WI38 (cell line): ENCODE measurements around the gene SLAMF7.

Source experiments
- H3K4me3 ChIP-seq: 2 replicates; pipeline ENCODE4 v1.5.1; 2011; ENCODE audit warnings: low read depth, mild to moderate bottlenecking, control low read depth, low read length
- CTCF ChIP-seq: IDR thresholded peaks from 2 replicates; pipeline ENCODE4 v1.5.1; 2012; ENCODE audit warnings: low read depth, mild to moderate bottlenecking, control low read depth, low read length

The SLAMF7 gene

GRCh38 chr1:160744199-160744851 is 5.3 kb downstream of the SLAMF7 start:
- TF ChIP-seq CTCF: no peak
- no peak overlapping the region for H3K4me3 ChIP-seq

GRCh38 chr1:160744852-160745520 is 5.9 kb downstream of the SLAMF7 start:
- no peak for TF ChIP-seq CTCF
- H3K4me3 ChIP-seq: no peak overlapping the region

GRCh38 chr1:160745551-160745950 is 6.5 kb downstream of the SLAMF7 start:
- TF ChIP-seq CTCF: no peak
- no peak overlapping the region for H3K4me3 ChIP-seq

- no peak overlapping the region for H3K4me3 ChIP-seq
- TF ChIP-seq CTCF: no peak
These were observed 7.9 kb downstream of the SLAMF7 start for GRCh38 chr1:160746836-160747500.

GRCh38 chr1:160747717-160748116 is 8.7 kb downstream of the SLAMF7 start:
- no peak for TF ChIP-seq CTCF
- no peak overlapping the region for H3K4me3 ChIP-seq

- no peak overlapping the region for H3K4me3 ChIP-seq
- TF ChIP-seq CTCF: no peak
These were observed 9.3 kb downstream of the SLAMF7 start for GRCh38 chr1:160748181-160748877.
